ENCODE results near the gene TFCP2L1.

DNA sequence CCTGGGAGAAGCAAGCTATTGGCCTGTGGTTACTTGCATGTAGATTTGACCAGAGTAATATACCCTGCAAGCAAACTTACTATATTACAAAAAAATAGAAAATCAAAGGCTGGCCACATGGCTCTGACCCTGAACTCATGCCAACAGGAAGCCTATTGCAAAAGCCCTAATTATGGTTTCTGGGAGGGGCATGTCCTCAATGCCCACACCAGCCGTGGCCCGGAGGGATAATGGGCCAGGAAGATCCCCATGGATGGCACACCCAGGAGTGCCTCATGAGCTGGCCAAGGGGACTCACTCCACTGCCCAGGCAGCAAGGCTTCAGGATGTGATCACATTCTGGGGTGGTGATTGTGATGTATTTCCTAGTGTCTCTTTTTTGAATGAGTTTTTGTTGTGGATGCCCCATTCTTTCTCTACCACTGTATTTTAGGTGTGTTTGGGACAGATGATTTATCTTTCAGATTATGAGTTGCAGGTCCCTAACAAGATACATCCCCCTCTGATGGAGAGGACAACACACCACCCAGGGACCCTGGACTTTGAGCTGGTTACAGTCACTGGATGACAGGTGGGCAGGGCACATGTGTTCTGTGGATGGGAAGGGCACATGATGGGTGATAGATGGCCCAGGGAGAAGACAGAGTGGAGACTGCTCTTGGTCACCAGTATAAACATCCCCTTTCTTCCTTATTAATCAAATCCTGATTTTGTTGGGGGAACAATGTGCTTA, 18.7 kb upstream of the TFCP2L1 start:
- TF ChIP-seq CBFB (CRISPR knock-in tag; IDR thresholded peaks at IDR 0.05; ENCODE audit: low read depth): no peak
- TF ChIP-seq, protein P1, sequence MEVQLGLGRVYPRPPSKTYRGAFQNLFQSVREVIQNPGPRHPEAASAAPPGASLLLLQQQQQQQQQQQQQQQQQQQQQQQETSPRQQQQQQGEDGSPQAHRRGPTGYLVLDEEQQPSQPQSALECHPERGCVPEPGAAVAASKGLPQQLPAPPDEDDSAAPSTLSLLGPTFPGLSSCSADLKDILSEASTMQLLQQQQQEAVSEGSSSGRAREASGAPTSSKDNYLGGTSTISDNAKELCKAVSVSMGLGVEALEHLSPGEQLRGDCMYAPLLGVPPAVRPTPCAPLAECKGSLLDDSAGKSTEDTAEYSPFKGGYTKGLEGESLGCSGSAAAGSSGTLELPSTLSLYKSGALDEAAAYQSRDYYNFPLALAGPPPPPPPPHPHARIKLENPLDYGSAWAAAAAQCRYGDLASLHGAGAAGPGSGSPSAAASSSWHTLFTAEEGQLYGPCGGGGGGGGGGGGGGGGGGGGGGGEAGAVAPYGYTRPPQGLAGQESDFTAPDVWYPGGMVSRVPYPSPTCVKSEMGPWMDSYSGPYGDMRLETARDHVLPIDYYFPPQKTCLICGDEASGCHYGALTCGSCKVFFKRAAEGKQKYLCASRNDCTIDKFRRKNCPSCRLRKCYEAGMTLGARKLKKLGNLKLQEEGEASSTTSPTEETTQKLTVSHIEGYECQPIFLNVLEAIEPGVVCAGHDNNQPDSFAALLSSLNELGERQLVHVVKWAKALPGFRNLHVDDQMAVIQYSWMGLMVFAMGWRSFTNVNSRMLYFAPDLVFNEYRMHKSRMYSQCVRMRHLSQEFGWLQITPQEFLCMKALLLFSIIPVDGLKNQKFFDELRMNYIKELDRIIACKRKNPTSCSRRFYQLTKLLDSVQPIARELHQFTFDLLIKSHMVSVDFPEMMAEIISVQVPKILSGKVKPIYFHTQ (CRISPR knock-in tag; IDR thresholded peaks at IDR 0.05): no peak
- TF ChIP-seq, protein P2, sequence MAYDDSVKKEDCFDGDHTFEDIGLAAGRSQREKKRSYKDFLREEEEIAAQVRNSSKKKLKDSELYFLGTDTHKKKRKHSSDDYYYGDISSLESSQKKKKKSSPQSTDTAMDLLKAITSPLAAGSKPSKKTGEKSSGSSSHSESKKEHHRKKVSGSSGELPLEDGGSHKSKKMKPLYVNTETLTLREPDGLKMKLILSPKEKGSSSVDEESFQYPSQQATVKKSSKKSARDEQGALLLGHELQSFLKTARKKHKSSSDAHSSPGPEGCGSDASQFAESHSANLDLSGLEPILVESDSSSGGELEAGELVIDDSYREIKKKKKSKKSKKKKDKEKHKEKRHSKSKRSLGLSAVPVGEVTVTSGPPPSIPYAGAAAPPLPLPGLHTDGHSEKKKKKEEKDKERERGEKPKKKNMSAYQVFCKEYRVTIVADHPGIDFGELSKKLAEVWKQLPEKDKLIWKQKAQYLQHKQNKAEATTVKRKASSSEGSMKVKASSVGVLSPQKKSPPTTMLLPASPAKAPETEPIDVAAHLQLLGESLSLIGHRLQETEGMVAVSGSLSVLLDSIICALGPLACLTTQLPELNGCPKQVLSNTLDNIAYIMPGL (CRISPR knock-in tag; IDR thresholded peaks at IDR 0.05): no peak
- no peak for TF ChIP-seq CTCF (IDR thresholded peaks at IDR 0.05)
- no peak for TF ChIP-seq CREM (CRISPR knock-in tag; IDR thresholded peaks at IDR 0.05)
- no peak for TF ChIP-seq NR2C2 (CRISPR knock-in tag; IDR thresholded peaks at IDR 0.05)
- TF ChIP-seq AFF4 (CRISPR knock-in tag; IDR thresholded peaks at IDR 0.05; ENCODE audit: borderline replicate concordance): no peak
- no peak for TF ChIP-seq FOXK1 (CRISPR knock-in tag; IDR thresholded peaks at IDR 0.05)
- TF ChIP-seq, protein P3, sequence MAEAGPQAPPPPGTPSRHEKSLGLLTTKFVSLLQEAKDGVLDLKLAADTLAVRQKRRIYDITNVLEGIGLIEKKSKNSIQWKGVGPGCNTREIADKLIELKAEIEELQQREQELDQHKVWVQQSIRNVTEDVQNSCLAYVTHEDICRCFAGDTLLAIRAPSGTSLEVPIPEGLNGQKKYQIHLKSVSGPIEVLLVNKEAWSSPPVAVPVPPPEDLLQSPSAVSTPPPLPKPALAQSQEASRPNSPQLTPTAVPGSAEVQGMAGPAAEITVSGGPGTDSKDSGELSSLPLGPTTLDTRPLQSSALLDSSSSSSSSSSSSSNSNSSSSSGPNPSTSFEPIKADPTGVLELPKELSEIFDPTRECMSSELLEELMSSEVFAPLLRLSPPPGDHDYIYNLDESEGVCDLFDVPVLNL (CRISPR knock-in tag; IDR thresholded peaks at IDR 0.05; ENCODE audit: borderline replicate concordance, low read depth): no peak
- no peak for TF ChIP-seq ZBTB43 (CRISPR knock-in tag; IDR thresholded peaks at IDR 0.05)
- no peak for TF ChIP-seq TCF7 (CRISPR knock-in tag; IDR thresholded peaks at IDR 0.05; ENCODE audit: low read depth)
- TF ChIP-seq ZNF671 (CRISPR knock-in tag; IDR thresholded peaks at IDR 0.05): no peak
